HG02588 (cell line): ENCODE data around the gene CDNF.
"Not testable (repeated sequence)": the region's sequence is repeated elsewhere in the genome, so short reads cannot be mapped to it uniquely, and the experiment has no call there.

Source experiments
- ATAC-seq: cut with Tn5 transposase; IDR thresholded peaks from one replicate; pipeline ENCODE4 v1.9.1; 2021; ENCODE audit warnings: mild to moderate bottlenecking, moderate library complexity; ENCODE audit not compliant: unreplicated experiment

Gene CDNF

DNA sequence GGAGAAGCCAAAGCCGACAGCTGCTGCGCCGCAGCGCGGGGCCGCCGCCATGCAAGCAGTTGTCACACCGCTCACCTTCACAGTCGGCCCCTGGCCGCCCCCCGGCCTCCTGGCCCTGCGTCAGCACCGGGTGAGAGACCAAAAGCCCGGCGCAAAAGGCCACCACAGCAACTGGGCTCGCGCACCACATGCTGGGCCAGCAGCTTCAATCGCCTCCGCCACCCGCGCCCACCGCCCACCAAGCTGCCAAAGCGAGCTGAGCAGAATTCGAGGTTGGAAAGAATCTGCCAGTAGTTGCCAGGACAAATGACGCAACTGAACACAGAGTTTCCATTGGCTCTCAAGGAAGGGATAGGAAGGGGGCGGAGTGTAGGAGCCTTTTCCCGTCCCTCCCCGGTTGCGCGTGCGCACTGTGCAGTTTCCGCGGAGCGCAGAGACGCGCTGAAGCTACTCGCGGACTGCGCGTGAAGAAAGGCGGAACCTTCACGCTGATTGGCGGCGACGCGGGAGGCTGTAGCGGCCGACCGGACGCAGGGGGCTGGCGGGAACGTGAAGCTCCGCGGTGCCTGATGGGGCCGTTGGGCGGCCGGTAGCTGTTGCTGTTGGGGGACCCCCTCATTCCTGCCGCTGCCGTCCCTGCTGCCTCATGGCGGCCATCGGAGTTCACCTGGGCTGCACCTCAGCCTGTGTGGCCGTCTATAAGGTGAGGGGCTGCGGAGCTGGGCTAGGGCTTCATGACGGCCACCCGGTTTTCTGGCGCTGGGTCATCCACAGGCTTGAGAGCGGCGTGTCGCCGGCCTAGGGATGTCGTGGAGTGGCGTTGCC, at the start of gene CDNF, which contains the start of the genes HSPA14 and MSANTD7:
CDNF (minus strand) TSS at position 281 of the 825 bp plus-strand sequence; CDS start at position 190, 91 bp downstream.
HSPA14 (plus strand) TSS at position 550 of the 825 bp plus-strand sequence; CDS start at position 647, 97 bp downstream.
MSANTD7 (plus strand) TSS at position 550 of the 825 bp plus-strand sequence. CDS start 3,979 bp downstream, outside the sequence.
- peak; percentile 97 for ATAC-seq

DNA sequence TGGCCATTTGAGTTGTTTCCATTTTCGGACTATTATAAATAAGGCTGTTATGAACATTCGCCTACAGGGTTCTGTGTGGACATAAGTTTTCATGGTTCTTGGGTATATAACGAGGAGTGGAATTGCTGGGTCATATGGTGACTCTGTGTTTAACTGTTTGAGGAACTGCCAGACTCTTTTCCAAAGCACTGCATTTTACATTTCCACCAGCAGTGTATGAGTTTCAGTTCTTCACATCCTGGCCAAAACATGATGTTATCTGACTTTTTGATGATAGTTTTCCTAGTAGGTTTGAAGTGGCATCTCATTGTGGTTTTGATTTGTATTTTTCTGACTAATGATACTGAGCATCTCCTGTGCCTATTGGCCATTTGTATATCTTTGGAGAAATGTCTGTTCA, 46.2 kb upstream of the CDNF start:
- ATAC-seq: no peak

DNA sequence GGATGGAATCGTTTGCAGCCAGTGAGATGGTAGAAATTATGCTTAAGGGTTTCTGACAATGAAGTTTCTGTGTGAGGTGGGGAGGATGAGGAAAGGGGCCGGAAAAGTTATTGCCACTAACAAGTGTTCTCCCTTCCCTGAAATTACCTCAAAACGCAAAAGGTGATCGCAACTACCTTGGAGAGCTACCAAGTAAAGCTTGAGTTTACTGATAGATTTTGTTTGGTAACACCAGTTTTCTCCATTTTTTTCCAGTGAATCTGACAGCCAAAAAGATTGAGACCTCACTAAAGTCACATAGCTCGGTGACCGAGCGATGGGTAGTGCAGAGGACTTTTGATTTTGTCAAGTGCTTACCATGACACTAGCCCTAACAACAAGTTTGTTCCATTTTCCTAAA, 42.4 kb upstream of the CDNF start:
- no peak for ATAC-seq

DNA sequence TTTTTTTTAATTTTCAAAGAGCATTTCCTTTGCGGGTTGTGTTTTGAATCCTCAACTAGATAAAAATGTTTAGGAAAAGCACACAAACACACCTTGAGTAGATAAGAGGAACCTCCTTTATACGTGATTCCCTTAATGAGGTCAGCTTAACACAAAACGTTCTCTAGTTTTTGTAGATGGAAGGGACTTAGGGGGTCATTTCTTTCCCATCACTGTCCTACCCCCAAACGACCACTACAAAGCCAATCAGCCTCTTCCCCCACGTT, 42.0 kb upstream of the CDNF start:
- no peak for ATAC-seq

DNA sequence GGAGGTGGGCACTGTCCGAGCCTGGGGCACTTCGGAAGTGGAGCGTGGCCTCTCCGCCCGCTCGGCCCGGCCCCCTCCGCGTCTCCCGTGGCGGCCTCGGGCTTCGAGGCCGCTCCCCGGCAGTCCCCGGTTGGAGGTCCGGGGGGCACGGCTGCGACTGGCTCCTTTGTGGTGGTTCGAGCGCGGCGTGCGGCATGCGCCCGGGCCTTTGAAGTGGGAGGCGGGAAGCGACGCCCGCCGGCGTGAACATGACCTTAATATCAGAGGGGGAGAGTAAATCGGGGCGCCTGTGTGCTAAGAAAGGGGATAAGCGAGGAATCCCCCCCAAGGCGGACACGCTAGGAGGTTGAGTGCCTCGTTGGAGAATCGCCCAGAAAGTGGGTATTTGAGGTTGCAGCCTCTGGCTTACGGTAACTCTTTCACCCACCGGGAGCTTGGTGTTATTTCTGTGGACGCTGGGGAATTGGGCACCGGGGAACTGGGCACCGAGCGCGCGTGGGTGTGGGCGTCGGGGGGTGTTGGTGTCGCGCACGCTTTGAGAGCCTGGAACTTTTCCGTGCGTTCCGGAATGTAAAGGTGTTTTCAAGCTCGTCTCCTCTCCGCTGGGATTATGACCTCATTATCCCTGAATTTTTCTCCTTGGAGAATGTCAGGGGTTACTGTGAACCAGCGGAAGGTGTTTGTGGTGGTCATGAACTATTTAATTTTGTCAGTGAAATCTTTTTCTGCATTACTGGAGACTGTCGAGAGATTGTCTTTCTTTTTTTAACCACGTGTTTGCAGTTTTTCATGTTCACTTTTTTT, 41.5 kb upstream of the CDNF start:
- ATAC-seq: no peak

DNA sequence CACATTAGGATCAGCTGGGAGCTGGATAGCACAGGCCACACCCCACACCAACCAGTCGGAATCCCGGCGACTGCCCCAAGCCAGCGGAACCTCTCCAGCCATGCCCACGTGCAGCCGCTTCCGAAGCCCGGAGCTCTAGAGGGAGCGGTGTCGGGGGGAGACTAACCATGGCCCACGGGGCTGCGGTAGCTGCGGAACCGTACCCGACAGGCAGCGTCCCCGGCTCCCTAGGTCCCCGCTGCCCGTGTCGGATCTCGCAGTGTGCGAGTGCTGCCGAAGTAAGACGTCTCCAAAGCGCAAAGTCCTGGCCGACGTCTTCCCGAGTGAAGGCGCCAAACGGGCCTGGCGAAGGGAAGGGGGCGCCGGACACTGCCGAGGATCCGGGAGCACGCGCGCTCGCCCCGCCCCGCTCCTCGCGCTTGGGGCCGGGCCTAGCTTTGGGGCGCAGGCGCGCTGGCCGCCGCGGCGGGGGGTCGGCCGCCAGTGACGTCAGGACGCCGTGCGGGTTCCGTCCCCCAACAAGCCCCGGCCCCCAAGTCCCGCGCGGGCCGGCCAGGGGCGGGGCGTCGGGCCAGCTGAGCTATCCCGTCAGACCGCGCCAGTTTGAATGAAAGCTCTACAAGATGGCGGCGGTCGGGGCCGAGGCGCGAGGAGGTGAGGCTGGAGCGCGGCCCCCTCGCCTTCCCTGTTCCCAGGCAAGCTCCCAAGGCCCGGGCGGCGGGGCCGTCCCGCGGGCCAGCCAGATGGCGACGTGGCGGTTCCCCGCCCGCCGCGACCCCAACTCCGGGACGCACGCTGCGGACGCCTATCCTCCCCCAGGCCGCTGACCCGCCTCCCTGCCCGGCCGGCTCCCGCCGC, 40.7 kb upstream of the CDNF start, which contains the start of gene SUV39H2:
SUV39H2 (plus strand) TSS at position 601 of the 858 bp plus-strand sequence; CDS start at position 624, 23 bp downstream.
- peak; percentile 93 for ATAC-seq

DNA sequence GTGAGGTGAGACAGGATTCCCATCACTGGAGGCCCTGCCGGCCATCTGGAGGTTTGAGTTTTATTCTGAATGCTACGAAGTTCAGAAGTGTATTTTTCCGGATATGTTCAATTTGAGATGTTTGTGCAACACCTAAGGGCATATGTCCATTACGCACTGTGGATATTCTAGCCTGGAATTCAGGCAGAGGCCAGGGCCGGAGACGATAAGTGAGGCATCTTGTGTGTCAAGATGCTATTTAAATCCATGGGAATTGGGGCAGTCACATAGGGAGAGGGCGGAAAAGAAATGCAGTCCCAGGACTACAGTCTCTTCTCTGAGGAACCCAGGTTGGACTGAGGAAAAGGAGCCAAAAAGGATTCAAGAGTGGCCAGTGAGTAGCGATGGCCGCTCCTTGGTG, 38.9 kb upstream of the CDNF start:
- no peak for ATAC-seq

DNA sequence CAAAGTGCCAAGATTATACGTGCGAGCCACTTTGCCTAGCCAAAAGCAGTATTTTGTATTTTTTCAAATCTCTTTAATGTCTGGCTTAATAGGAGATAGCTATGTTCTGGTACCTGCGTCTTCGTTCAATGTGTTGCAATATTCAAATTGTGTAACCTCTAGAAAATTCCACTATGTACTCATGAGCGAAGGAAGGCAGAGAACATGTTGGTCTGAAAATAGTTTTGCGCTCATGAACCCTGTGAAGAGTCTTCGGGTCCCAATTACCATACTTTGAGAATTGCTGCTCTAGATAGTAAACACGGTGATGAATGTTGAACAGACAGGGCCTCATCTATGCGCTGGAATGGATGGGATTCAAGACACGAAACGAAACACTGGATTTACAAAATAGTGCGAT, 38.1 kb upstream of the CDNF start:
- ATAC-seq: no peak

DNA sequence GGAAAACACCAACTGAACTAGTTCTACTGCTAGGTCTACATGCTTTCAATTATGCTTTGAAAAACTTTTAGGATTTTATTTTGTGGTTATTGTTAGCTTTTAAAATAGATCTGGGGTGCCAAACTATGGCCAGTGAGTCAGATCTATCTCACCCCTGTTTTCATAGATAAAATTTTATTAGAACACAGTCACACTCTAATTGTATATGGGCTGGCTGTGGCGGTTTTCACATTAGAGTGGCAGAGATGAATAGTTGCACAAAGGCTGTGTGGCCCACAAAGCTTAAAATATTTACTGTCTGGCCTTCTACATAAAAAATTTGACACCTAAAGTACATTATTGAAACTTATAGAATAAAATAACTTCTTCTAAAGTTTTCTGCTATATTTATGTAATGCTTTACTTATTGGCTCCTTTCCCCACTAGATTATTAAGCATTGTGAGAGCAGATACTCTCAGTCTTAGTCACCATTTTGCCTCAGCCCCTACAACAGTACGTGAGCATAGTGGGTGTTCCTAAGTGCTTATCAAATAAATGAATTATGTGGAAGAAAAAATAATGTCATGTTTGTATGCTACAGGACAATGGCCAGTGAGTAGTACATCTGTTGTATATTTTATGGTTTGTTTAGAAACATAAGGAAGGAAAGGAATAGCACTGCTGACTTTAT, 35.4 kb upstream of the CDNF start:
- ATAC-seq: peak; percentile 44

DNA sequence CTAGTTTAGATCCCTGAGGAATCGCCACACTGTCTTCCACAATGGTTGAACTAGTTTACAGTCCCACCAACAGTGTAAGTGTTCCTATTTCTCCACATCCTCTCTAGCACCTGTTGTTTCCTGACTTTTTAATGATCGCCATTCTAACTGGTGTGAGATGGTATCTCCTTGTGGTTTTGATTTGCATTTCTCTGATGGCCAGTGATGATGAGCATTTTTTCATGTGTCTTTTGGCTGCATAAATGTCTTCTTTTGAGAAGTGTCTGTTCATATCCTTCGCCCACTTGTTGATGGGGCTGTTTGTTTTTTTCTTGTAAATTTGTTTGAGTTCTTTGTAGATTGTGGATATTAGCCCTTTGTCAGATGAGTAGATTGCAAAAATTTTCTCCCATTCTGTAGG, 27.0 kb upstream of the CDNF start:
- not testable (repeated sequence) for ATAC-seq

DNA sequence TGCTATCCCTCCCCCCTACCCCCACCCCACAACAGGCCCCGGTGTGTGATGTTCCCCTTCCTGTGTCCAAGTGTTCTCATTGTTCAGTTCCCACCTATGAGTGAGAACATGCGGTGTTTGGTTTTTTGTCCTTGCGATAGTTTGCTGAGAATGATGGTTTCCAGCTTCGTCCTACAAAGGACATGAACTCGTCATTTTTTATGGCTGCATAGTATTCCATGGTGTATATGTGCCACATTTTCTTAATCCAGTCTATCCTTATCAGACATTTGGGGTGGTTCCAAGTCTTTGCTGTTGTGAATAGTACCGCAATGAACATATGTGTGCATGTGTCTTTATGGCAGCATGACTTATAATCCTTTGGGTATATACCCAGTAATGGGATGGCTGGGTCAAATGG, 26.6 kb upstream of the CDNF start:
- not testable (repeated sequence) for ATAC-seq

DNA sequence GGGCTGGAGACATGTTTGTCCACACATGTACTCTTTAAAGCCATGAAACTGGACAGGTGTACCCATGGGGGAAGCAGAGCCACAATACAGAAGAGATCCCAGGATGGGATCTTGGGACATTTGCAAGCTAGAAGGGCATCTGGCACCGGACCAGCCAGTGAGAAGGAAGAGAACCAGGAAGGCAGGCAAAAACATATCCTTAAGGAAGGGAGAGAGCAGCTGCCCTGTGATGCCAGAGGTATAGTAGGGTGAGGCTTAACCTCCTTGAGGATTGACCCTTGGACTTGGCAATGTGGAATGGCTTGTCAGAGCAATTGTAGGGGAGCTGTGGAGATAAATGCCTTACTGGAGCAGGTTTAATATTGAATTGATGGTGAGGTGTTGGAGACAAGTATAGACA, 23.0 kb upstream of the CDNF start:
- no peak for ATAC-seq

DNA sequence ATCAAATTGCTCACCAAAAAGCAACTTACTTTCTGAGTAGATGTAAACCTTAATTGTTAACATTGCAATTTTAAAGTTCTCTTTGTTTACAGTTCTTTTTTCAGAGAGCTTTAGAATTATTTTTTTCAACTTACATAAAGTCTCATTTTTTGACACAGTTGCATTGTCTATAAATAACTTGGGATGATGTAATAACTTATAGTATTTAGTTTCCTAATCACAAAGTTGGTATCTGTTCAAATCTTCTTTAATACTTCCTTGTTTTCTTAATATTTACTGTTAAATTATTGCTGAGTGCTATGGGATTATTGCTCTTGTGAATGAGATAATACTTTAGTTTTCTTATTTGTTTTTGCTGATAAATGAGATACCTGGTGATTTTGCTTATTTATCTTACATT, 21.9 kb upstream of the CDNF start:
- no peak for ATAC-seq

DNA sequence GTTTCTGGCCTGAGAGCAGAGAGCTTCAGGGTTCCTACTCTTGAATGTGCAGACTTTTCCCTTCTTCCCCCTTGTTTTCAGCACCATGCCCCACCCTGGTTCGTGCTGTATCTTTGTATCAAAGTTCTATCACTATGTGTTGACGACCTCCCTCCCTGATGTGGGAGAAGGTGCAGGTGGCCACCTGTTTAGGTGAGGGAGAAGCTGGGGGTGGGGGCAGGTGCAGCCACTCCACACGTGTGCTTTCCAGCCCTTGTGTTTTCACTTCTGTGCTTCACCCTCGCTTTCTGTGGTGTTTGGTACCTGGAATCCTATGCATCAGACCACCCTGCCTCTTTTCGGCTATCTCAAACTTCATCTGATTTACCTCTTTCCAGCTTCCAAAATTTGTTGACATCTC, 21.2 kb upstream of the CDNF start:
- ATAC-seq: no peak

DNA sequence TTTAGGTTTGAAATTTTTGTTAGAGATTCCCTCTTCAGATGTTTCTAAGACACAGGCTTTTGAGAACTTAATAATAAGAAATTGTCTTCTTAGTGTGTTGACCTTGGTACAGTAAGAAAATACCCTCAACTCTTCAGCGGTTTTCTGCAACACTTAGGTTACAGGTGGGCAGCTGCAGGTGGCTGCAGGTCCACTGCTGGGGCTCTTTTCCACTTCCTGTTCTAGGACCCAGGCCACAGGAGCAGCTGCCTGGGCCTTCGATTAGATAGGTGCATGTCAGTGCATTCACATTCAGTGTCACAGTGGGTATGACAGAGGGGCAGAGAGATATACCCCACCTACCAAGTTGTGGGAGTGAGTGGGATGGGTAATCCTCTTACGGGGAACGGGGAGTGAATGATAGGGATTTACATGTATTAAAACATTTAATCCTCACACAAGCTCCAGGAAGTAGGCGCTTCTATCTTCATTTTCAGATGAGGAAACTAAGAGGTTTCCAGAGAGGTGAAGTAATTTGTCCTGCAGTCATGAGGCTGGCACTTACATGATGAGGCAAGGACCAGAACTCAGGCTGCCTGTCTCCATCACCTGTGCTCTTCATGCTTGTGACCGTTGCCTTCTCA, 20.6 kb upstream of the CDNF start:
- ATAC-seq: no peak

DNA sequence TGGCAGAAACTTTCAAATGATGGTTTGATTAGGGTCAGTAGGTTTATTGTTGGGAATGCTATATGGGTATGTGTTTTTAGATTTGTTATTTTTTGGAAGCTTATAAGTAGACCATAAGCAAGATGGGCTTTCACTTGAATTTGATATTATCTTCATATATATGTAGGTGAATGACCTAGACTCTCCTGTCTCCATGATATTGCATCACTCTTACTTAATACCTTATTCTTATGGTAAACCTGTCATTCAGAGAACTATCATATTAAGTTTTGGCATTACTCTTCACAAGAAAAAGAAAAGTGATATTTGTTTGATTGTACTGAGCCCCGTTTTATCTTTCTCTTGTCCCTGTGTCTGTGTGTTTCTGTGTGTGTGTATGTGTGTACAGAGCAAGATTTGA, 17.6 kb upstream of the CDNF start:
- no peak for ATAC-seq

DNA sequence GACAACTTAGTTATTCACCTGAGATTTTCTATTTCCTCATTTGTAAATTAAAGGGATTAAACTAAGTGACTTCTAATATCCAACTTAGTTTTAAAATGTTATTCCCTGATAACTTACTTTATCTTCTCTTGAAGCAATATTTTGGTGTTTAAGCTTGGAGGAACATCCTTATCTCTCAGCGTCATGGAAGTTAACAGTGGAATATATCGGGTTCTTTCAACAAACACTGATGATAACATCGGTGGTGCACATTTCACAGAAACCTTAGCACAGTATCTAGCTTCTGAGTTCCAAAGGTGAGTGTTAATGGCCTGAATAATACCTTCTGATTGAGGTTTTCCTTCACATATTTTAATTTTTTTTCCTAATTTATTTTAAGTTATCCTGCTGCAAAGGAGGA, 14.4 kb upstream of the CDNF start:
- ATAC-seq: no peak

DNA sequence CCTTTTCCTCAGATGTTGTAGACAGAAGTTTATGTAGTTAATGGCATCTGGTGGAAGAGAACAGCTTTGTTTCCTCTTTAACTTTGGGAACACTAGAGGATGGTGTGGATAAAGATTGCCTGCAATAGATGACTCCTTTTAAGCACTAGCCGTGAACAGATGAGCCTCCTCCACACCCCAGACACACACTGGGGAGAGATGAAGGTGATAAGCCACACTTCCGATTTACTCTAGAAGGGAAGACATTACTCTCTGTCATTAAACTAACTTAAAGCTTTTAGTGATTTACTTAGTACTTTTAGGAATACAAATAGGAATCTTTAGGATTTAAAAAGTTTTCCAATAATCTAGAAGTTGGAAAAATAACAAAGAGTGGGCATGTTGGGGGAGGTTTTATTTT, 7.1 kb upstream of the CDNF start:
- ATAC-seq: no peak

DNA sequence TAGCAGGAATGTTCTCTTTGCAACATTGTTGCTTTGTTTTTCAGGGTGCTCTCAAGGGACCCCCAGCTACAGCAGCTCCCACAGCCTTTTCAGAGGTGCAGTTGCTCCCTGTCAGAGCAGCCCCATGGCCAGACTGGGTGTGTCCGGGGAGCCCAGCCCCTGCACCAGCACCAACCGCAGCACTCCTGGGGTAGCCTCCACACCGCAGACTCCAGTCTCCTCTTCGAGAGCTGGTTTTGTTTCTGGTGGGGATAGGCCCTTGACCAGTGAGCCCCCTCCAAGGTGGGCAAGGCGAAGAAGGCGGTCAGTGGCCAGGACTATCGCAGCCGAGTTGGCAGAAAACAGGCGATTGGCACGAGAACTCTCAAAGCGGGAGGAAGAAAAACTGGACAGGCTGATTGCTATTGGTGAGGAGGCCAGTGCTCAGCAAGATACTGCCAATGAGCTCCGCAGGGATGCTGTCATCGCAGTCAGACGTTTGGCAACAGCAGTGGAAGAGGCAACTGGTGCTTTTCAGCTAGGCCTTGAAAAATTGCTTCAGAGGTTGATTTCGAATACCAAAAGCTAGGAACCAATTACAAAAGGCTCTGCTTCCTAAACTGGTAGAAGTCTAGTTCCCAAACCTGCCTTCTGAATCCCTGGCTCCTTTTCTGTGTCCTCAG, 5.6 kb upstream of the CDNF start:
- no peak for ATAC-seq

DNA sequence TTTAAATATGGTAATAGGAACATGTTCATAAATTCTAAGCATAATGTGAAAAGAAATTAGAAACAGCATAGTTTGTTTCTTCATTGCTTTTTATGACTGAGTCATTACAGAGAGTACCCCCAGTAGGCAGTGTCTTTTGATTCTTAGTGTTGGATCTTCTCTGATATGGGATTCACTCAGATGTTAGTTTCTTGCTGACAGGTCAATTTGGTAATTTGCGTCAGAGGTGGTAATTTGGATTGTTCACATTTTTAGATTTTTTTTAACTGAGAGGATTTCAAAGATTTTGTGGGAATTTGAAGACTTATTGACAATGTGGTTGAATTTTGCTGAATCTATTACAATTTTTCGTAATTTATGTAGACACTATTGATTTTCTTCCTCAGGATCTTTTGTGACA, 2.3 kb upstream of the CDNF start:
- ATAC-seq: no peak
